Fibroblast of the aortic adventitia (primary cell): ENCODE results near the gene ATL1. TPM values are rescaled to one million over a fixed set of nuclear protein-coding genes. Genes with fewer than 3 reads are reported as not detected.
A peak's percentile ranks its signal among the peaks of the same experiment; 100 is the strongest.

Experiments used
- DNase-seq: peaks from one replicate; pipeline ENCODE4 v3.0.0-alpha.2; 2010; ENCODE audit warnings: low read depth
- H3K4me3 ChIP-seq: 2 replicates; pipeline ENCODE4 v1.5.1; 2011; ENCODE audit warnings: low read depth, mild to moderate bottlenecking, control low read depth, low read length, moderate library complexity
- total RNA-seq: library from RNA; depleted of rRNA; stranded (reverse); fragments of >200 nt; gene quantifications from 2 replicates; pipeline ENCODE4 v1.2.3, GENCODE V29; 2012; ENCODE audit warnings: low replicate concordance
- TF ChIP-seq, protein P1 (sequence below): IDR thresholded peaks from 2 replicates; pipeline ENCODE4 v1.5.1; 2011; ENCODE audit warnings: mild to moderate bottlenecking, low read length, control low read depth, inconsistent platforms; ENCODE audit not compliant: insufficient read depth

ATL1 gene
- total RNA-seq, 1 donor: 10.7 TPM

DNA sequence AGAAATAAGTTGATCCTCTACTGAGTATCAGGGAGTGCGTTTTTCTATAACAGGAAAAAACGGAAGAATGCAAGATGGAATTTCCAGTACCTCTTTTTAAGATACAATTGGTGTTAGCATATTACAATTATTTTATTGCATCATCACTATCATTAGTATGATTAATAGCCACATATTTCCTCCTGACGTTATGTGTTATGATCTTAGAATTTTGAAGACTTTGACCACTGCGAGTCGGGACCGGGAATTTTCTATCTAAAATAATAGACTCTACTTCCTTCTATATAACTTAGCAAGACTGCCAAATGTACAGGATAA is 108.8 kb downstream of the ATL1 start:
- no peak for DNase-seq
- peak overlapping the region; percentile 82 for H3K4me3 ChIP-seq
- TF ChIP-seq, protein P1, sequence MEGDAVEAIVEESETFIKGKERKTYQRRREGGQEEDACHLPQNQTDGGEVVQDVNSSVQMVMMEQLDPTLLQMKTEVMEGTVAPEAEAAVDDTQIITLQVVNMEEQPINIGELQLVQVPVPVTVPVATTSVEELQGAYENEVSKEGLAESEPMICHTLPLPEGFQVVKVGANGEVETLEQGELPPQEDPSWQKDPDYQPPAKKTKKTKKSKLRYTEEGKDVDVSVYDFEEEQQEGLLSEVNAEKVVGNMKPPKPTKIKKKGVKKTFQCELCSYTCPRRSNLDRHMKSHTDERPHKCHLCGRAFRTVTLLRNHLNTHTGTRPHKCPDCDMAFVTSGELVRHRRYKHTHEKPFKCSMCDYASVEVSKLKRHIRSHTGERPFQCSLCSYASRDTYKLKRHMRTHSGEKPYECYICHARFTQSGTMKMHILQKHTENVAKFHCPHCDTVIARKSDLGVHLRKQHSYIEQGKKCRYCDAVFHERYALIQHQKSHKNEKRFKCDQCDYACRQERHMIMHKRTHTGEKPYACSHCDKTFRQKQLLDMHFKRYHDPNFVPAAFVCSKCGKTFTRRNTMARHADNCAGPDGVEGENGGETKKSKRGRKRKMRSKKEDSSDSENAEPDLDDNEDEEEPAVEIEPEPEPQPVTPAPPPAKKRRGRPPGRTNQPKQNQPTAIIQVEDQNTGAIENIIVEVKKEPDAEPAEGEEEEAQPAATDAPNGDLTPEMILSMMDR: no peak

GRCh38 chr14:50669441-50669986 is 109.6 kb downstream of the ATL1 start:
- TF ChIP-seq, protein P1: no peak
- DNase-seq: no peak
- H3K4me3 ChIP-seq: no peak overlapping the region

DNA sequence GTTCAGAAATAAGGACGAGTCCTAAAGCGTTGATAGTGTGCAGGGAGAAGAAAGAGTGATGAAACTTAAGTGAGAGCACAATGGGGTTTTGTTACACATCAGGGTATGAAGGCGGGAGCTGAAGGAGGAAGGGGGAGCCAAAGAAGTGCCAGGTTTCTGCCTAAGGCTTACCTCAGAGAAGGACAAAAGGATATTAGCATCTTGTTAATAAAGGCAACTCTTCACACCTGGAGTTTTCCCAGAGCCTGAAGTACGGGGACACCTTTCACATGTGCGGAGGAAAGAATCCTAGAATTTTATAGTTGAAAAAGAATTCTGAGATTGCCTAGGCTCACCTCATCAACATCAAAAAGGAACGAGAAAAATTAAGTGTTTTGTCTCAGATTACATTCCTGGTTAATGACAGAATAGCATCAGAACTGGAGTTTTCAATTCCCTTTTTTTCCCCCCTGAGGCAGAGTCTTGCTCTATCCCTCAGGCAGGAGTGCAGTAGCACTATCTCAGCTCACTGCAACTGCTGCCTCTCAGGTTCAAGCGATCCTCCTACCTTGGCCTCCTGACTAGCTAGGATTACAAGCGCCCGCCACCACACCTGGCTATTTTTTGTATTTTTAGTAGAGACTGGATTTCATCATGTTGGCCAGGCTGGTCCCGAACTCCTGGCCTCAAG is 110.4 kb downstream of the ATL1 start:
- no peak overlapping the region for H3K4me3 ChIP-seq
- DNase-seq: no peak
- TF ChIP-seq, protein P1: no peak

DNA sequence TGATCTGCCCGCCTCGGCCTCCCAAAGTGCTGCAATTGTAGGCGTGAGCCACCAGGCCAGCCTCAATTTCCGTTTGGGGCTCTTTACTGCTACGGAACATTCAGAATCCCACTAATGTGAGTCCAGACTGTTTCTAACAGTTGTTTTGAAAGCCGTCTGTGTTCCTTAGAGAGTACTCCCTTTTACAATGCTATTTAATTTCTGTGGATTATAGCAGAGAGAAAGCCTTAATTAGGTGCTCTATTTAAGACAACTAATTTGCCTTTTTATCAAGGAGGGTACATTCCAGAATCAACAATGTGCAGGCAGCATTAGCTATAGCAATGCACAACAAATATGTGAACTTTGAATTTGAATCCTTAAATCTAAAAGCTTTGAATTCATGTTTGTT is 110.9 kb downstream of the ATL1 start:
- H3K4me3 ChIP-seq: no peak overlapping the region
- DNase-seq: no peak
- TF ChIP-seq, protein P1: no peak

DNA sequence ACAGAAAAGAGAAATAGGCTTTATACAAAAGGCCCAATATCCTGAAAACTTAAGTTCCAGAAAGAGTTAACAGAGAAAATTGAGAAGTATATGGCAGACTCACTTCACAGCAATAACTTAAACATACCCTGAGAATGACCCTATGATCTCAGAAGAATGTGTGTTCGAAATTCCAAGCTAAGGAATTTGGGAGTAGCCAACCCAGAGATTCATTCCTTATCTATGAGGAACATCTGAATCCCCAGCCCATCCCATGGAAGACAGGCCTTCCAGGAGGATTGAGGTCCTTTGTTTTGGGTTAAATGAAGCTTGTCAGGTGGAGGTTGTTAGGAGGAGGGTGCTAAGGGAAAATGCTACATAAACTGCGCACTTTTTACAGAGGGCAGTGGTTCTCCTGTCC is 115.7 kb downstream of the ATL1 start:
- peak; percentile 34 for DNase-seq
- TF ChIP-seq, protein P1: no peak
- no peak overlapping the region for H3K4me3 ChIP-seq

- no peak for DNase-seq
- H3K4me3 ChIP-seq: no peak overlapping the region
- TF ChIP-seq, protein P1: no peak
Observed at GRCh38 chr14:50676814-50677516, 117.0 kb downstream of the ATL1 start.
